ENCODE results near the gene CFAP410.

DNA sequence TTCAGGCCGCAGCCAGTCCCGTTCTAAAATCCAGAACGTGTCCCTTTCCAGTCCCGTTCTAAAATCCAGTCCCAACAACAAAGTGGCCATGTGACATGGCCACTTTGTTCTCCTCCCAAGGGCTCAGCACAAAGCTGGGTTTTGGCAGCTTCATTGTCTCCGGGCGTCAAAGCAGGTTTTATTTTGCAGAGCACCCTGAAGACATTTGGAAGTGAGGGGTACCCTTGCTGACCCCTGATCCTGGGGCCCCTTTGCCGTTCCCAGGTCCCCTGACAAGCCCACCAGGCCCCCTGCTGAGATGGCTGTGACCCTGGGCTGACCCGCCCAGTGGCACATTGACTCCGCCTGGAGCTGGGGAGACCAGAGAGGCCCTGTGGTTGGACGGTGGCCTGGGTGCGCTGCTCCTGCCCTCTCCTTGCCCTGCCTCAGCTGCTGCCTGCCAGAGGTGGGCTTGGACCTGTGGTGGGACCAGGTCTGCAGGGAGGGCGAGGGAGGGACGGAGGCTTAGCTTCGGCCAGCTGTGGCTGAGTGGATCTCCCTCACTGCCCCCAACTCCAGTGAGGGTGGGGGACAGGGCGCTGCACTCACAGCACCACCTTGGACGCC lies 35.1 kb downstream of the CFAP410 start:
- no peak for TF ChIP-seq CTCF (IDR thresholded peaks at IDR 0.05; ENCODE audit: low read length)
- no peak for TF ChIP-seq EZH2 (IDR thresholded peaks at IDR 0.05; ENCODE audit: borderline replicate concordance, low read length)
